Naive thymus-derived CD4-positive, alpha-beta T cell (primary cell): ENCODE data around the gene ZSCAN9. TPM values are rescaled to one million over a fixed set of nuclear protein-coding genes. Genes with fewer than 3 reads are reported as not detected.

ENCODE experiments used
- ATAC-seq: fragments of 150-1000 bp; cut with Tn5 transposase; 2 replicates; pipeline ENCODE4 v1.10.0; 2021; ENCODE audit warnings: mild to moderate bottlenecking, moderate library complexity
- CTCF ChIA-PET: fragments of 350-600 bp; sonication (Branson Sonifier 250); formaldehyde crosslinking; loops from one replicate; lab custom pipeline; 2021; ENCODE audit warnings: antibody characterized with exemption; lab: Charles Lee
- POLR2A ChIA-PET: fragments of 350-600 bp; sonication (Branson Sonifier 250); formaldehyde crosslinking; loops from one replicate; lab custom pipeline; 2021; ENCODE audit warnings: antibody characterized with exemption, inconsistent platforms; lab: Charles Lee
- DNase-seq, 9 donors: peaks; one replicate each; pipeline versions ENCODE4 v3.0.0 to v3.0.0-alpha.2; 2020 to 2022; ENCODE audit warnings: mixed read lengths in 1 of 9
- H3K27ac ChIP-seq: one replicate; pipeline ENCODE4 v1.7.0; 2013; ENCODE audit warnings: mild to moderate bottlenecking, low read depth, low read length, moderate library complexity
- H3K27me3 ChIP-seq, 2 donors: one replicate each; pipeline ENCODE4 v1.7.0; 2013; ENCODE audit warnings: low read length in 2 of 2, mild to moderate bottlenecking in 2 of 2, moderate library complexity in 2 of 2; ENCODE audit not compliant: control insufficient read depth in 2 of 2, insufficient read depth in 2 of 2
- H3K36me3 ChIP-seq, 3 experiments: 1 replicate in 2 of 3; 2 replicates in 1 of 3; pipeline ENCODE4 v1.7.0; 2013; ENCODE audit warnings: low read length in 3 of 3, mild to moderate bottlenecking in 3 of 3, moderate library complexity in 1 of 3; ENCODE audit not compliant: insufficient read depth in 3 of 3, control insufficient read depth in 2 of 3
- H3K4me1 ChIP-seq, 2 donors: one replicate each; pipeline ENCODE4 v1.7.0; 2013; ENCODE audit warnings: low read length in 2 of 2, mild to moderate bottlenecking in 2 of 2, moderate library complexity in 1 of 2; ENCODE audit not compliant: control insufficient read depth in 2 of 2, insufficient read depth in 2 of 2
- H3K4me3 ChIP-seq: 2 replicates; pipeline ENCODE4 v1.7.0; 2013; ENCODE audit warnings: mild to moderate bottlenecking, low read length
- H3K9me3 ChIP-seq, 3 experiments: 1 replicate in 2 of 3; 2 replicates in 1 of 3; pipeline ENCODE4 v1.7.0; 2013; ENCODE audit warnings: low read length in 3 of 3; ENCODE audit not compliant: control insufficient read depth in 2 of 3
- H3K27ac Mint-ChIP-seq, 9 donors: one replicate each; pipeline ENCODE4 v1.8.0; 2020 to 2022; ENCODE audit warnings: mixed read lengths in 9 of 9, mild to moderate bottlenecking in 8 of 9, moderate library complexity in 5 of 9, inconsistent platforms in 2 of 9
- H3K27me3 Mint-ChIP-seq, 5 donors: one replicate each; pipeline ENCODE4 v1.8.0; 2021 to 2022; ENCODE audit warnings: mixed read lengths in 5 of 5, mild to moderate bottlenecking in 1 of 5
- H3K36me3 Mint-ChIP-seq, 5 donors: one replicate each; pipeline ENCODE4 v1.8.0; 2020 to 2022; ENCODE audit warnings: mixed read lengths in 5 of 5, mild to moderate bottlenecking in 3 of 5, inconsistent platforms in 1 of 5
- H3K4me1 Mint-ChIP-seq, 7 donors: one replicate each; pipeline ENCODE4 v1.8.0; 2020 to 2022; ENCODE audit warnings: mixed read lengths in 7 of 7, mild to moderate bottlenecking in 3 of 7, inconsistent platforms in 1 of 7
- H3K4me3 Mint-ChIP-seq, 10 donors: one replicate each; pipeline ENCODE4 v1.8.0; 2020 to 2022; ENCODE audit warnings: mild to moderate bottlenecking in 10 of 10, mixed read lengths in 10 of 10, moderate library complexity in 6 of 10, inconsistent platforms in 2 of 10
- H3K9me3 Mint-ChIP-seq, 11 donors: one replicate each; pipeline ENCODE4 v1.8.0; 2020 to 2022; ENCODE audit warnings: mixed read lengths in 11 of 11, mild to moderate bottlenecking in 4 of 11, inconsistent platforms in 1 of 11, moderate library complexity in 1 of 11
- intact Hi-C, 2 donors: fragments of 100-400 bp; cut with micrococcal nuclease; formaldehyde crosslinking; loops; one replicate each; pipeline ENCODE4 v1.15.1; 2023
- polyA plus RNA-seq, 2 donors: library from polyadenylated mRNA; unstranded; fragments of 300-500 nt; fragmentation: Illumina TruSeq; gene quantifications; one replicate each; pipeline ENCODE4 v1.2.3, GENCODE V29; 2021
- total RNA-seq, 6 experiments: library from RNA in 5 of 6; stranded (reverse) in 5 of 6; gene quantifications; 1 replicate in 5 of 6; 2 replicates in 1 of 6; pipeline ENCODE4 v1.2.3 and lab custom pipeline; 2021 to 2026

Gene ZSCAN9
- total and polyA plus RNA-seq, 7 experiments from 2014 or later: 0.59 to 5.2 (median 1.2) TPM; not detected in 1

GRCh38 chr6:28235912-28236452 is 10.9 kb downstream of the ZSCAN9 start:
- ChIA-PET CTCF (no interaction called here), POLR2A (no interaction called here)
- Histone ChIP-seq H3K27ac (no peak overlapping the region), H3K4me3 (no peak overlapping the region), H3K9me3 (no peaks in the 10 kb centered on the region), H3K4me1 (no peaks in the 10 kb centered on the region), H3K27me3 (no peaks in the 10 kb centered on the region), H3K36me3 (no peaks in the 10 kb centered on the region)
- no peak for ATAC-seq
- intact Hi-C loops: no loop called here
- H3K4me3 Mint-ChIP-seq: no peak overlapping the region
- peaks cover 0 to 11% (median 0%) of the 10 kb centered on the region in 11 donors for H3K9me3 Mint-ChIP-seq
- no peak for DNase-seq
- no peaks in the 10 kb centered on the region for H3K4me1 Mint-ChIP-seq
- peaks cover 0 to 21% (median 13%) of the 10 kb centered on the region in 5 donors for H3K27me3 Mint-ChIP-seq
- no peak overlapping the region for H3K27ac Mint-ChIP-seq
- H3K36me3 Mint-ChIP-seq: peaks cover 0 to 20% (median 0%) of the 10 kb centered on the region in 5 donors

GRCh38 chr6:28239636-28240035 is 14.6 kb downstream of the ZSCAN9 start:
- DNase-seq (no peak), ATAC-seq (no peak)
- Mint-ChIP-seq H3K27me3 (peaks cover 0 to 15% (median 13%) of the 10 kb centered on the region in 5 donors), H3K4me1 (peaks cover 0 to 4% (median 0%) of the 10 kb centered on the region in 7 donors), H3K36me3 (peaks cover 4 to 20% (median 13%) of the 10 kb centered on the region in 5 donors), H3K4me3 (no peak overlapping the region), H3K27ac (no peak overlapping the region), H3K9me3 (peaks cover 0 to 3% (median 0%) of the 10 kb centered on the region in 11 donors)
- H3K9me3 ChIP-seq: no peaks in the 10 kb centered on the region
- H3K27ac ChIP-seq: no peak overlapping the region
- H3K36me3 ChIP-seq: peaks cover 0 to 4% (median 0%) of the 10 kb centered on the region in 3 experiments
- H3K27me3 ChIP-seq: no peaks in the 10 kb centered on the region
- POLR2A ChIA-PET: interaction anchor here (0.6 kb wide), 1 partner anchor 416 kb away, joined by 3 read pairs; a partner anchor contains a TSS
- CTCF ChIA-PET: no interaction called here
- intact Hi-C loops: no loop called here
- H3K4me1 ChIP-seq: no peaks in the 10 kb centered on the region
- H3K4me3 ChIP-seq: no peak overlapping the region

- no peaks in the 10 kb centered on the region for H3K9me3 ChIP-seq
- no peak overlapping the region for H3K27ac ChIP-seq
- peaks cover 0 to 13% (median 5%) of the 10 kb centered on the region in 3 experiments for H3K36me3 ChIP-seq
- H3K4me3 ChIP-seq: no peak overlapping the region
- intact Hi-C loops: no loop called here
- Mint-ChIP-seq H3K4me1 (peaks cover 0 to 4% (median 0%) of the 10 kb centered on the region in 7 donors), H3K9me3 (peaks cover 0 to 3% (median 0%) of the 10 kb centered on the region in 11 donors), H3K36me3 (peaks cover 7 to 23% (median 21%) of the 10 kb centered on the region in 5 donors), H3K27me3 (peaks cover 0 to 9% (median 6%) of the 10 kb centered on the region in 5 donors), H3K4me3 (no peak overlapping the region), H3K27ac (peak overlapping the region in 1 of 9 donors; percentile 41)
- ATAC-seq (no peak), DNase-seq (no peak)
- H3K4me1 ChIP-seq: no peaks in the 10 kb centered on the region
- ChIA-PET CTCF (no interaction called here), POLR2A (interaction anchor here (1.0 kb wide), 1 partner anchor 12 kb away, joined by 4 read pairs; the partner anchor contains the start of gene ZKSCAN4)
- H3K27me3 ChIP-seq: no peaks in the 10 kb centered on the region
Measured at GRCh38 chr6:28240471-28240870, 15.4 kb downstream of the ZSCAN9 start.

- intact Hi-C loops: no loop called here
- Mint-ChIP-seq H3K9me3 (no peaks in the 10 kb centered on the region), H3K27ac (no peak overlapping the region), H3K4me3 (no peak overlapping the region), H3K36me3 (peaks cover 13 to 49% (median 40%) of the 10 kb centered on the region in 5 donors), H3K4me1 (peaks cover 2 to 22% (median 15%) of the 10 kb centered on the region in 7 donors), H3K27me3 (no peaks in the 10 kb centered on the region)
- ATAC-seq (no peak), DNase-seq (no peak)
- no peaks in the 10 kb centered on the region for H3K4me1 ChIP-seq
- H3K27me3 ChIP-seq: no peaks in the 10 kb centered on the region
- H3K36me3 ChIP-seq: peaks cover 5 to 48% (median 9%) of the 10 kb centered on the region in 3 experiments
- POLR2A ChIA-PET: no interaction called here
- H3K4me3 ChIP-seq: no peak overlapping the region
- CTCF ChIA-PET: no interaction called here
- no peak overlapping the region for H3K27ac ChIP-seq
- H3K9me3 ChIP-seq: no peaks in the 10 kb centered on the region
Measured at GRCh38 chr6:28243946-28244345, 18.9 kb downstream of the ZSCAN9 start.

DNA sequence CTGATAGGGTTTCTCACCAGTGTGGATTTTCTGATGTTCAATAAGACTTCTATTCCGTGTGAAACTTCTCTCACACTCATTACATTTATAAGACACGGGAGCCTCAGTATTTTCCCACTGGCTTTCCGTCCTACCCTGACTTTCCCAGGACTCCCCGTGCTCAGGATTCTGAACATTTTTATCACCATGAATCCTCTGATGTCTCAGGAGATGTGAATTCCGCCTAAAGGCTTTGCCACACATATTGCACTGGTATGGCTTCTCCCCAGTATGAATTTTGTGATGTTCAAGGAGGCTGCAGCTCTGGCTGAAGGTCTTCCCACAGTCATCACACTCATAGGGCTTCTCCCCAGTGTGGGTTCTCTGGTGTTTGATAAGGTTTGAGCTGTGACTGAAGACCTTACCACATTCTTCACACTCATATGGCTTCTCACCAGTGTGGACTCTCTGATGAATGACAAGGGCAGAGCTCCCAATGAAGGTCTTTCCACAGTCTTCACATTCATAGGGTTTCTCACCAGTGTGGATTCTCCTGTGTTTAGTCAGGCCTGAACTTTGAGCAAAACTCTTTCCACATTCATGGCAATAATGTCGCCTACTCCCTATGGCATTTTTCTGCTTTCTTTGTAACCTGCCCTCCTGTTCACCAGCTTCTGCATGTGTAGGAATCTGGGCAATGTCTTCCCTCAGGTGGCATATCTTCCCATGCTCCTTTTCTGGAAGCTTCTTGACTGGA is 20.3 kb downstream of the ZSCAN9 start:
- Histone ChIP-seq H3K27ac (no peak overlapping the region), H3K4me1 (peaks cover 0 to 4% of the 10 kb centered on the region in 2 donors), H3K9me3 (no peaks in the 10 kb centered on the region), H3K4me3 (no peak overlapping the region), H3K36me3 (peaks cover 5 to 48% (median 9%) of the 10 kb centered on the region in 3 experiments), H3K27me3 (no peaks in the 10 kb centered on the region)
- Mint-ChIP-seq H3K4me1 (peaks cover 12 to 36% (median 25%) of the 10 kb centered on the region in 7 donors), H3K27me3 (no peaks in the 10 kb centered on the region), H3K36me3 (peaks cover 13 to 49% (median 40%) of the 10 kb centered on the region in 5 donors), H3K27ac (no peak overlapping the region), H3K4me3 (no peak overlapping the region), H3K9me3 (no peaks in the 10 kb centered on the region)
- DNase-seq: no peak
- CTCF ChIA-PET: interaction anchor here (0.5 kb wide), 1 partner anchor 261 kb away, joined by 4 read pairs; no protein-coding TSS in a partner anchor
- intact Hi-C loops: no loop called here
- POLR2A ChIA-PET: no interaction called here
- no peak for ATAC-seq

DNA sequence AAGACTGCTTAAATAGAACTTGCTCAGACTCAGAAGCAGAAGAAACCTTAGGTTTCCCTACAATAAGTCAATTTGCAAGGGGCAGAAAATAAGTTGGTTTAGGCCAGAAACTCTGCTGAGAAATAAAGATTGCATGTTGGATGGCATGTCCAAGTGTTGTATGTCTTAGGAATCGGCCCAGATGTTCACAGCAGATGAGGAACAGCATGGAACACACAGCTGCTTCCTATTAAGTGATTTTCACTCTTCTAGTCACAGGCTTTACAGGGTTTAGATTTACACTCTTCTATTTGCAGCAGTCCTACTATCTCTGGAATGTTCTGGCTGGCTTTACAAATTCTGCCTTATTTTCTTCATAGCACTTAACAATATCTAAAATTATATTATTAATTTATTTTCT is 23.8 kb downstream of the ZSCAN9 start:
- Histone ChIP-seq H3K4me1 (peaks cover 14 to 18% of the 10 kb centered on the region in 2 donors), H3K4me3 (no peak overlapping the region), H3K27me3 (no peaks in the 10 kb centered on the region), H3K27ac (no peak overlapping the region), H3K36me3 (peaks cover 5 to 51% (median 9%) of the 10 kb centered on the region in 3 experiments), H3K9me3 (no peaks in the 10 kb centered on the region)
- ChIA-PET CTCF (no interaction called here), POLR2A (interaction anchor here (0.6 to 8.3 kb wide), 2 partner anchors 19 to 150 kb away, joined by 3 to 86 read pairs; partner anchors contain the start of gene ZSCAN26)
- Mint-ChIP-seq H3K4me3 (no peak overlapping the region), H3K9me3 (peaks cover 0 to 7% (median 0%) of the 10 kb centered on the region in 11 donors), H3K4me1 (peaks cover 23 to 61% (median 45%) of the 10 kb centered on the region in 7 donors), H3K36me3 (peaks cover 17 to 44% (median 33%) of the 10 kb centered on the region in 5 donors), H3K27me3 (no peaks in the 10 kb centered on the region), H3K27ac (peak overlapping the region in 1 of 9 donors; percentile 66)
- DNase-seq: no peak
- no peak for ATAC-seq
- intact Hi-C loops: no loop called here
